Measurements from ENCODE around the gene PNLIPRP3. TPM values are rescaled to one million over a fixed set of nuclear protein-coding genes. Genes with fewer than 3 reads are reported as not detected.

Gene PNLIPRP3
- total and polyA plus RNA-seq, 2 of the 8 experiments (the other 6 are each of a cell fraction or from before 2014, with no cell fraction given): not detected

DNA sequence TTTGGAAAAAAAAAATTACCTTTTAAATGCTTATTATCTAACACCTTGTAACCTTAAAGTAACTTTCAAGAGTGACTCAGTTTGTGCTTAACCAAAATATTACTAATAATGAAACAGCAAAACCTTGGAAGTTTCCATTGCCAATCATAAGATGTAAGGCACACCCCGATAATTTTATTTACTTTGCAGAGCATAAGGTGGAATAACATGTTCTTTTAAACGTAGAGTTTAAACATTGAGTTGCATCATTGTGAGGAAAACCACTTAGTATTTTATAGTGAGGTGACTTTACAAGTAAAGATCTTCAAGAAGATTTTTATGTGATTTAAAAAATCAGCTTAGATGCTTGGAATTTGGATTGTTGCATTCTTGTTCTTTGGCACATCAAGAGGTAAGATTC is at the start of gene PNLIPRP3 (continued):
- TF ChIP-seq CHD7 (IDR thresholded peaks at IDR 0.05; ENCODE audit: insufficient replicate concordance, low read length) (no peak), KDM4A (IDR thresholded peaks at IDR 0.05; ENCODE audit: low read depth, low read length, severe bottlenecking) (no peak), TAF1 (IDR thresholded peaks at IDR 0.05; ENCODE audit: low read depth, low read length) (no peak), RNF2 (IDR thresholded peaks at IDR 0.05; ENCODE audit: borderline replicate concordance, low read depth, low read length, missing control alignments, poor library complexity, severe bottlenecking) (no peak), EGR1 (IDR thresholded peaks at IDR 0.05; ENCODE audit: borderline replicate concordance, low read depth, low read length) (no peak), HDAC6 (IDR thresholded peaks at IDR 0.05; ENCODE audit: low read depth, low read length) (no peak)
- TF ChIP-seq, protein P1, sequence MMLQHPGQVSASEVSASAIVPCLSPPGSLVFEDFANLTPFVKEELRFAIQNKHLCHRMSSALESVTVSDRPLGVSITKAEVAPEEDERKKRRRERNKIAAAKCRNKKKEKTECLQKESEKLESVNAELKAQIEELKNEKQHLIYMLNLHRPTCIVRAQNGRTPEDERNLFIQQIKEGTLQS (IDR thresholded peaks at IDR 0.05; ENCODE audit: insufficient read depth, low read depth, low read length): no peak
- TF ChIP-seq, protein P2, sequence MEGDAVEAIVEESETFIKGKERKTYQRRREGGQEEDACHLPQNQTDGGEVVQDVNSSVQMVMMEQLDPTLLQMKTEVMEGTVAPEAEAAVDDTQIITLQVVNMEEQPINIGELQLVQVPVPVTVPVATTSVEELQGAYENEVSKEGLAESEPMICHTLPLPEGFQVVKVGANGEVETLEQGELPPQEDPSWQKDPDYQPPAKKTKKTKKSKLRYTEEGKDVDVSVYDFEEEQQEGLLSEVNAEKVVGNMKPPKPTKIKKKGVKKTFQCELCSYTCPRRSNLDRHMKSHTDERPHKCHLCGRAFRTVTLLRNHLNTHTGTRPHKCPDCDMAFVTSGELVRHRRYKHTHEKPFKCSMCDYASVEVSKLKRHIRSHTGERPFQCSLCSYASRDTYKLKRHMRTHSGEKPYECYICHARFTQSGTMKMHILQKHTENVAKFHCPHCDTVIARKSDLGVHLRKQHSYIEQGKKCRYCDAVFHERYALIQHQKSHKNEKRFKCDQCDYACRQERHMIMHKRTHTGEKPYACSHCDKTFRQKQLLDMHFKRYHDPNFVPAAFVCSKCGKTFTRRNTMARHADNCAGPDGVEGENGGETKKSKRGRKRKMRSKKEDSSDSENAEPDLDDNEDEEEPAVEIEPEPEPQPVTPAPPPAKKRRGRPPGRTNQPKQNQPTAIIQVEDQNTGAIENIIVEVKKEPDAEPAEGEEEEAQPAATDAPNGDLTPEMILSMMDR (IDR thresholded peaks at IDR 0.05; ENCODE audit: control extremely low read depth in 1 of 3, insufficient read depth in 1 of 3, low read depth in 1 of 3, low read length in 3 of 3): no peak
